HG03354 (cell line): ENCODE data around the gene NPAS1.

ENCODE experiments used
- ATAC-seq: cut with Tn5 transposase; IDR thresholded peaks from one replicate; pipeline ENCODE4 v1.9.1; 2021; ENCODE audit warnings: mild to moderate bottlenecking; ENCODE audit not compliant: unreplicated experiment, poor library complexity, severe bottlenecking

NPAS1 gene

GRCh38 chr19:47012617-47013016 is 7.0 kb upstream of the NPAS1 start:
- no peak for ATAC-seq

GRCh38 chr19:47013041-47013517 is 6.6 kb upstream of the NPAS1 start:
- ATAC-seq: no peak

- no peak for ATAC-seq
Observed at GRCh38 chr19:47018923-47019322, 714 bp upstream of the NPAS1 start.

GRCh38 chr19:47020132-47020805 is 632 bp downstream of the NPAS1 start:
- no peak for ATAC-seq

GRCh38 chr19:47020992-47021496 is 1.4 kb downstream of the NPAS1 start:
- no peak for ATAC-seq

GRCh38 chr19:47021536-47022139 is 2.0 kb downstream of the NPAS1 start:
- ATAC-seq: no peak

GRCh38 chr19:47022140-47022536 is 2.5 kb downstream of the NPAS1 start:
- no peak for ATAC-seq

GRCh38 chr19:47022541-47023447 is 3.2 kb downstream of the NPAS1 start:
- ATAC-seq: no peak

GRCh38 chr19:47023448-47023794 is 3.8 kb downstream of the NPAS1 start:
- no peak for ATAC-seq

GRCh38 chr19:47024502-47024901 is 4.9 kb downstream of the NPAS1 start:
- ATAC-seq: no peak

GRCh38 chr19:47026156-47026555 is 6.5 kb downstream of the NPAS1 start:
- no peak for ATAC-seq

GRCh38 chr19:47026889-47027288 is 7.3 kb downstream of the NPAS1 start:
- ATAC-seq: no peak

GRCh38 chr19:47027586-47028088 is 8.0 kb downstream of the NPAS1 start:
- no peak for ATAC-seq

GRCh38 chr19:47028195-47028601 is 8.6 kb downstream of the NPAS1 start:
- ATAC-seq: no peak

- no peak for ATAC-seq
Observed at GRCh38 chr19:47032171-47032811, 12.7 kb downstream of the NPAS1 start.

GRCh38 chr19:47035127-47036096 is 15.8 kb downstream of the NPAS1 start:
- peak; percentile 93 for ATAC-seq

- ATAC-seq: no peak
Observed at GRCh38 chr19:47036097-47036651, 16.5 kb downstream of the NPAS1 start.

GRCh38 chr19:47037766-47038165 is 18.1 kb downstream of the NPAS1 start:
- ATAC-seq: no peak
